Ureter (tissue), 1 donor: Measurements from ENCODE around the gene COMMD7. TPM values are rescaled to one million over a fixed set of nuclear protein-coding genes. Genes with fewer than 3 reads are reported as not detected.
"Not testable (repeated sequence)": the region's sequence is repeated elsewhere in the genome, so short reads cannot be mapped to it uniquely, and the experiment has no call there.

Experiments
- DNase-seq: peaks from one replicate; pipeline ENCODE4 v3.0.0-alpha.2; 2020; ENCODE audit warnings: low spot score
- total RNA-seq: library from RNA; stranded (reverse); gene quantifications from one replicate; pipeline ENCODE4 v1.2.4, GENCODE V29; 2023
- donor health status: DM: yes; HTN: yes; CAD: no.

Gene COMMD7
- total RNA-seq, 1 donor from 2014 or later, result 57.2 TPM

DNA sequence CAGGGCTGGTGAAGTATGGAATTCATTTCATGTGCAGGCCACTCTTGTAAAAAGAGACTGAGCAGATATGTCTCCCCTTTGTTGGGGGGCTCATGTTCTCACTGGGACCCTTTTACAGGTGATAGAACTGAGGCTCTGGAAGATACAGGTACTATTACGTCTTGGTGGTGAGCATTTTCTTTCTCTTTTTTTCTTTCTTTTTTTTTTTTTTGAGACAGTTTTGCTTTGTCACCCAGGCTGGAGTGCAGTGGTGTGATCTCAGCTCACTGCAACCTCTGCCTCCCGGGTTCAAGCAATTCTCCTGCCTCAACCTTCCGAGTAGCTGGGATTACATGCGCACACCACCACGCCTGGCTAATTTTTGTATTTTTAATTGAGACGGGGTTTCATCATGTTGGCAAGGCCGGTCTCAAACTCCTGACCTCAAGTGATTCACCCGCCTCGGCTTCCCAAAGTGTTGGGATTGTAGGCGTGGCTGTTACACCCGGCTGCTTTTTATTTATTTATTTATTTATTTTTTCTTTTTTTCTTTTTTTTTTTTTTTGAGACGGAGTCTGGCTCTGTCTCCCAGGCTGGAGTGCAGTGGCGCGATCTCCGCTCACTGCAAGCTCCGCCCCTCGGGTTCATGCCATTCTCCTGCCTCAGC lies 22.1 kb upstream of the COMMD7 start:
- not testable (repeated sequence) for DNase-seq

DNA sequence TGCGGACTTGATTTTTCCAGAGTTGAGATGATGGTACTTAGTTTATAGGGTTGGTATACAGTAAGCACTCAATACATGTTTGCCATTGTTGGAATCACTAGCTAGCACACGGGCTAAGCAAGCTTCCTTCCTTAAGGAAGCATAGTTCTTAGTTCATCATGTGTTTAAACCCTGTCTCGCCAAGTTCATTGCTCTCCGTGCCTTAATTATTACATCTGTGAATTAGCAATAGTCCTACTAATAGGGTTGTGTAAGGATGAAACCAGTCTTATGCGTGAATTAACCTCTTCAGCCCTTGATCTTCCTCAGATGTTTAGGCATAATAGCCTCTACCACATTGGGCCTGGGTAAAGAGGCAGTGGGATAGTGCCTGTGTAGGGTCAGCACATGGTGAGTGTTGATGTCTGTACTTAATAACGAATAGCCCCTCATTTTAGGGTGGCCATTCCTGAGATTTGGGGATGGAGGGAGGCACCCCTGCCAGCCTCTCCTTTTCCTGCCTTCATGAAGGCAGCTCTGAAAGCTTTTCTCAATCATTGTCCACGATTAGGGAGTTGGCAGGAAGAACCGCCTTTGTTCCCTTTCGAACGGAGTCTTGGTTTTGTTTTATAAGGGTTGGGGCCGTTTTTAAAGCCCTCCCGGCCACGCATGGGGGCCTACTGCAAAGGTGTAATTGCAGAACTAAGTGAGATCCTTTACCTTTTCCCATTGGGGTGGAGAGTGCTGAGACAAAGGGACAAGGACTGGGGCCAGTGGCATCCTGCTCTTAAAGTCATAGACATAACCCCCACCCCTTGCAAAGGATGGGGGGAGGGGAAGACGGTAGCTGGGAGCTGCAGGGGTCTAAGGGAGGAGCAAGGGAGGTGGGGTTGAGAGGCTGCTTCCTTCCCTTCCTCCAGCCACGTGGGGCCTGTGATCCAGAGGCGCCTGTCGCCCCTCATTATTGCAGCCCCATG lies 21.0 kb upstream of the COMMD7 start:
- no peak for DNase-seq

DNA sequence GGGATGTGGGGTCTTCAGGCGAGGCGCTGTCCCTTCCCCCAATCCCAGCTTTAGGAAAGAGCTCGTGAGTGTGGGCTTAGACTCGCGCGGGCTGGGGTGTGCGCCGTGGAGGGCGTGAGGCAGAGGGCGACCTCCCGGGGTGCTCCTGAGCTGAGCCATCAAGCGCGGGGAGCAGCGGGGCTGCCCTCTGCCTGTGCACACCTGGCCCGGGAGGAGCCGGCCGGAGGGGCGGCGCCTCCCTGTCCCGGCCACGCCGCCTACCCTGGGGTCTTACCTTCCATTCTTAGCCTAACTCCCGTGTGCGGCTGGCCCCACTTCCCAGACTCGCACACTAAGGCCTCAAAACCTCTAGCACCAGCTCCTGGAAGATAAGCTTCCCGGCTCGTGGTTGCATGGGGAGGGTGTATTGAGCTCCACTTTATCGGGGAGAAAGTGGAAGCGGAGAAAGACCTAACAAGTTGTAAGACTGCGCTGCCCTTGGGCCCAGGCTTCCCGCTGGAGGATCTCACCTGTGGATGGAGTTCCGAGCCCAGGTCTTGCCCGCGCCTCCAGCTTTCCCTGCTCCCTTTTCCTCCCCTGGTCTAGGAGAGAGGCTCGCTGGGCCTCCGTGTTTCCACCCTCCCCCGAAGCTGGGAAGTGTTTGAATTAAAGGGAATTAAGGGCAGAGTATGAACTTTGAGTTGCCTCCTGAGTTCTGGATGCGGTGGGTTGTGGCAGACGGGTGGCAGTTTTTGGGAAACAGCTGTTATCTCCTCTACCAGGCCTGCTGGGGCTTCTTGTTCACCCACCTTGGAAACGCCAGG lies 20.1 kb upstream of the COMMD7 start:
- no peak for DNase-seq

DNA sequence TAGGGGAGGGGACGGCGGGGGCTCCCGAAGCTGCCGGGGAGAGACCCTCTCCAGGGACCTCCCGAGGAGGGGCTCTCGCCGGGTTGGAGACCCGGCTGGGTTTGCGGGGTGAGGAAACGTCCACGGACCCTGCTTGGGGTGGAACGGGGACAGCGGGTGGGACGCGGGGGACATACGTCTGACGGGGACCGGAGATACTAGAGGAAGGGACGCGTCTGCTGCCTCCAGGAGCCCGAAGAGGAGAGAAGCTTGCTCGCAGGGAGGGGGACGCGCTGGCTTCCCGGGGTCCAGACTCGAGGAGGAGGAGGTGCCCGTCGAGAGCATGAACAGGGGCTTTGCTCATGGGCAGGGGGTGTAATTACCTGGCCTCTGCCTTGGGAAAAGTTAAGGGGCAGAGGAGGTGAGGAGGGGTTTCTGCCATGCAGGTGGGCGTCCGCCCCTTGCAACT lies 19.5 kb upstream of the COMMD7 start:
- DNase-seq, result no peak

DNA sequence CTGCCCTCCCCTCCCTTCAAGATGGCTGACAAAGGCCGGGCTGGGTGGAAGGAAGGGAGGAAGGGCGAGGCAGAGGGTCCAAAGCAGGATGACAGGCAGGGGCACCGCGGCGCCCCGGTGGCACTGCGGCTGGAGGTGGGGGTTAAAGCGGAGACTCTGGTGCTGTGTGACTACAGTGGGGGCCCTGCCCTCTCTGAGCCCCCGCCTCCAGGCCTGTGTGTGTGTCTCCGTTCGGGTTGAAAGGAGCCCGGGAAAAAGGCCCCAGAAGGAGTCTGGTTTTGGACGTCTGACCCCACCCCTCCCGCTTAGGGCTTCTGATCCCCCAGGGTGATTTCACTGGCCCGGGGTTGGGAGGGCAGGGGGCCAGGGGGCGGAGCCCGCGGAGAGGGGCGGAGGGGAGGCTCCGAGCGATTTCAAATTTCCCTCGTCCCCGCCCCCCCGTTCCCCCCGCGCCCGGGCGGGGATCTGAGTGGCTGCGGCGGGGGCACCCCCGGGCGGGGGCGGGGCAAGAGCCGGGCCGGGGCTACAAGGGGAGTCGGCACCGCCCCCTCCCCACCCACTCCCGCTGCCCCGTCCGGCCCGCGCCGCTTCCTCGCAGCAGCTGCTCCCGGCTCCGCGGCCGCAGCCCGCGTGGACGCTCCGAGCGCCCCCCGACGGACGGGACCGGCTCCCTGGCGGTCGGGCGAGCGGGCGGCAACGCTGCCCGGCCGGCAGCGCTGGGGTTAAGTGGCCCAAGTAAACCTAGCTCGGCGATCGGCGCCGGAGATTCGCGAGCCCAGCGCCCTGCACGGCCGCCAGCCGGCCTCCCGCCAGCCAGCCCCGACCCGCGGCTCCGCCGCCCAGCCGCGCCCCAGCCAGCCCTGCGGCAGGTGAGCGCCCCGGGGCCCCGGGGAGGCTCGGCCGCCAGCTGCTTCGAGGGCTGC lies 18.8 kb upstream of the COMMD7 start, which contains the start of gene DNMT3B:
TSS of gene DNMT3B (plus strand) at position 555 of the 923 bp plus-strand sequence. CDS start 17,939 bp downstream, outside the sequence.
- peak; percentile 64 for DNase-seq

DNA sequence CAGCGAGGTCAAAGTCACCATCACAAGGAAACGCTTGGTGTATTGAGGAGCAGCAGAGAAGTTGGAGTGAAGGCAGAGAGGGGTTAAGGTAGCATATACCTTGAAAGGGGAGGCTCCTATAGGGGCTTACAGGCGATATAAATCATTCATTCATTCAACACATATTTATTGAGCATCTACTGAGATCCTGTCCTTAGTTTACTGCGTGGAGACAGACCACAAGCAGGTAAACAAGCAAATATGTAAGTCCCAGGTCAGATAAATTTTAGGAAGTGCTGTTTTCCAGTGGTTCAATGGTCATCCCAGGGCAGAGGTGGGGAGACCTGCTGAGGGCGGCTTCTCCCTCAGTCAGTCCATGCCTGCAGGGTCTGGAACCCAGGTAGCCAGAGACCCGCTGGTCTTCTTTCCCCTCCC lies 18.2 kb upstream of the COMMD7 start:
- DNase-seq, result no peak

DNA sequence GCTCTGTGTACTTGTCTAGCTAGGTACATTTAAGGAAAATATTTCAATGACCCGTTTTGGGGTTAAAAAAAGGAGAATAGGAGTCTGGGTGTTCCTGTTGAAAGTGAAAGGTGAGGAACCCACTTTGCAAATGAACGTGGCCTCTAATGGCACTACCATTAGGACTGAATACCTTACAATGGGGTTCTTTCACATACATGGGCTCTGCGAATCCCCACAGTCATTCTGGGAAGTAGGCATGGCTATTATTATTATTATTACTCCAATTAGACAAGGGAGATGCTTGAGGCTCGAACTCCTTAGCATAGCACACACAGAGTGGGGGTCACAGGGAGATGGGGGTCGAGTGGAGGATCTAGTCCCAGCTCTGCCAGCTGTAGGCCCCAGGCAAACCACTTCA lies 12.9 kb upstream of the COMMD7 start:
- DNase-seq, result no peak

DNA sequence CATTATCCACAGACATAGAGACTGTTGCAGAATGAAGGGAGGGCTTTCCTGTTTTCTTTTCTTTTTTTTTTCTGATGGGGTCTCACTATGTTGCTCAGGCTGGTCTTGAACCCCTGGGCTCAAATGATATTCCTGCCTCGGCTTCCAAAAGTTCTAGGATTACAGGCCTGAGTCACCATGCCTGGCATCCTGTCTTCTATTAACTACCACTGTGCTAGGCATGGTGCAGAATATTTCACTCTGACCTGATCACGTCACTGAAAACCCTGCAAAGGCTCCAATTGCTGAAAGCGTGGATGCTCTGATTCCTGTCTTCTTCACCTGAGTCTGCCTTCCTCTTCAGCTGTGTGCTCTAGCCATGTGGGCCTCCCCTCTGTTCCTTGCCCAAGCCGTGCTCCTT lies 10.5 kb upstream of the COMMD7 start:
- no peak for DNase-seq

DNA sequence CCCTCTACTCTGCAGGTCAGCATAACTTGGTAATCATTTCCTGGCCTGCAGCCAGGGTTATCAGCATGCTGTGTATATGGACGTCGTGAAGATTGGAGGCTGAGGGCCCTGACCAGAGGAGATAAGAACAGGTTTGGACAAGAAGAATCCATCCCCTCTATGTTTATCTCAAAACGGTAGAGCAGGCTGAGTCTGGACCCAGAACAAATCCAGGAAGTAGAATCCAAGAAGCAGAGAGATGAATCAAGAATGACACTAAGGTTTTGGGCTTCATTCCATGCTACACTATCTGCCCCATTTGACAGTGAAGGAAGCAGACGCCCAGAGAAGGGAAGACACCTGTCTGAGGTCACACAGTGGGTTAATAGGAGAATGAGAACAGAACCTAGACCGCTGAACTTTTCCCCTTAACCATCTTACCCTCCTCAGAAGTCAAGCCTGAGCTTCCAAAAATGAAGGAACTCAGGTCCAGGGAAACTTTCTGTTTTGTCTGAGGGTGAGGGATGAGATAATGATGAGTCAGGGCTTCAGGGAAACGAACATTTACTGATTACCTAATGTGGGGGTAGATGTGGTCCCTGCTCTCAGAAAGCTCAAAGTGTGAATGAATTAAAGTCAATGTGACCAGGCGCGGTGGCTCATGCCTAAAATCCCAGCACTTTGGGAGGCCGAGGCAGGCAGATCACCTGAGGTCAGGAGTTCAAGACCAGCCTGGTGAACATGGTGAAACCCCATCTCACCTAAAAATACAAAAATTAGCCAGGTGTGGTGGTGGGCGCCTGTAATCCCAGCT lies 9.4 kb upstream of the COMMD7 start:
- DNase-seq, result no peak

DNA sequence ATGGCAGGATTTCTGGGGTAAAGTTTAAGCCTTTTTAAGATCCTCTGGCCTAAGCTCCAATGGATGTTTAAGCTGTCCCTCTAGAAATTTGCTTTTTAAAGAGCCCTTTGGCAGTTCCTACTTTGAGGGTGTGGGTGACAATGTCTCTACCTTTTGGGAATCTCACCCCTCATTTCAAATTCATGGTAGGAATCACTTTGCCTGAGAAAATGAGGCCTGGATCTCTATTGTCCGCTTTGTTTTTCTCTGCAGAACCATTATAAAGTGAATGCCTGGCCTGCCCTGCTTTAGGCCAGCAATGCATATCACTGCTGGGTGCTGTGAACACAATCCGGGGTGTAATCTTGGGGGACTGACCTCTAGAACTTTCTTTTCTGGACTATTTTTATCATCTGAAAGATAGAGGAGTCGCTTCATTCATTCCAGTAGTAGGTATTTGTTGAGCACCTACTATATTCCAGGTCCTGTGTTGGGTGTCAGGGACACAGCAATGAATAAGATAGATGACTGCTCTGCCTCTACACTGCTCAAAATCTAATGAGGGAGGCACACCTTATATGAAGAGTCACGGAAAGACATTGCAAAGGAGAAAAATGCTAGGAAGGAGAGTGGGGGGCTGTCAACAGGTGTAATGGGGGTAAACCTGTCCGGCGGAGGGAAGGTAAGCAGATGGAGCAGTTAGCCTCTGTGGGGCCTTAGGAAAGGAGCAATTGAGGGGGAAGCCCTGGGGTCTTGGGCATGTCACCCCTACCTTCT lies 8.6 kb upstream of the COMMD7 start:
- DNase-seq, result no peak

DNA sequence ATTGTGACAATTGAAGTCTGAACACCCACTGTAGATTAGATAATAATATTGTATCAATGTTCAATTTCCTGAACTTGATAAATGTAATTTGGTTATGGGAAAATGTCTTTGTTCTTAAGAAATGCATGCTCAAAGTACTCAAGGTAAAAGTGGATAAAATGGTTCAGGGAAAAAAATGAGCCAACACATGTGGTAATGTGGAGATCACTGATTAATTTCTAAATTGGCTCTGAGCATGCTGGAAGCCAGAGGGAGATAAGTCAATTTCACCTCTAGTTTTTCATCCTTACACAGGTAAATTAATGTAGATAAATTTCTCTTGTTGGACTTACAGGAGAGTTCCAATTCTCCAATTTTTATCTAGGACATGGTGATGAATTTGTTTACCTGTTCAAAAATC lies 8.0 kb upstream of the COMMD7 start:
- no peak for DNase-seq

DNA sequence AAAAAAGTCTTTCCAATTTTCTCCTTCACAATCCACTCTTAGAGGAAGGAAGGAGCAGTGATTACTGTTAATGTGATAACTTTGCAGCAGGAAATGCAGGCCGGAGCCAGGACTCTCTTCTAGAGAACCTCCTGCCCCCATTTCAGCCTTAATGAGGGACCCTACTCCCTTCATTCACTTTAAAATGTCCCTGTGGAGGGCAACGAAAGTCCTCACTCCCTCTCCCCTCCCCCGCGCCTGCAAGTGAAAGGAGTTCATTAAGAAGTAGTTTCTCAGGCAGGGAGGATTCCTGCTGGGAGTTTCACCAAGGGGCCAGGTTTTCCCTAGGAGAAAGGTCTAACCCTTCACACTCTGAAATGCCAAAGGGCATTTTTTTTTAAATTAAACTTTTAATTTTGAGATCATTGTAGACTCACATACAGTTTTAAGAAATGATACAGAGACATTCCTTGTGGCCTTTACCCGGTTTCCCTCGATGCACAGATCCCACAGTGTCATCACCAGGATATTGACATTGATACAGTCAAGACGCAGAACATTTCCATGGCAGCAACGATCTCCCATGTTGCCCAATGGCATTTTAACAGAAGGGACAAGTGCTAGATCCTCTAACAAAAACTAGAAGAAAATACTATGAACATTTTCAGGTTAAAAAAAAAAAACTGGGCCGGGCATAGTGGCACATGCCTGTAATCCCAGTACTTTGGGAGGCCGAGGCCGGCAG lies 6.8 kb upstream of the COMMD7 start:
- no peak for DNase-seq

DNA sequence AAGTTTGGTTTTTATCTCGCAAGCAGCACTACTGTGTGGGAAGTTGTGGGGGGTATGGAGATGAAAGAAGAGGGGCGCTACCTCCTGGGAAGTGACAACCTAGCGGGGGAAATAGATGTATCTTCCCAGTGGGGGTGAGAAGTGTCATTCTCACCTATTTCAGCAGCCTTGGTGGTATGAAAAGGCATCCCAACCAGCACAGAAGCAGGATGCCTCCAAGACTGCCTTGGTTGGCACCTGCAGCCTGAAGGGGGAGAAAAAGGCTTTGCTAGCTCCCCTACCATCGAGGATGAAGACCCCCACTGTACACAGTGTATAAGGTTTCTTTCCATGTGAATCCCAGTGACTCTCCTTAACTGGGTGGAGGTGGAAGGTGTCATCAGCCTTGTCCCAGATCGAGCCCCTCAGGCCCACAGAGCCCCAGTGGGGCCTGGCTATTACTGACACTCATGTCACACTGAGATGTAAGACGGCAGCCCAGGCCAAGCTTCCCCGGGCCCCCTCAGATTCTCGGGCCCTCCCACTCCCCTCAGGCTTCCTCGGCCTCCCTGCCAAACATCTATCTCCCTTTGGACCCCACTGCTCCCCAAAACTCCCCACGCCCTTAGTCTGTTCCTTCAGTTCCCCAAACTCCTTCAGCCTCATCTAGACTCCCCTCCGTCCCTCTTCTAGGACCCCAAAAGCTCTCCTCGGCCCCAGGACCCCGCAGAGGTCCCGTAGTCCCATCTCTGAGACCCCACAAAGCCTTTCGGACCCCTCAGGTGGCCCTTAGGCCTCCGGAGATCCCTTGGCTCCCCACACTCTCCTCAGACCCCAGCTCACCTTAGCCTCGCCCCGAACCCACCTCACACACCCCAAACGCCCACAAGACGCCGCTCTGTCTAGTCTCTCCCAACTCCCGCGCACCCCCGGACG lies 688 bp downstream of the COMMD7 start:
- DNase-seq, result no peak

DNA sequence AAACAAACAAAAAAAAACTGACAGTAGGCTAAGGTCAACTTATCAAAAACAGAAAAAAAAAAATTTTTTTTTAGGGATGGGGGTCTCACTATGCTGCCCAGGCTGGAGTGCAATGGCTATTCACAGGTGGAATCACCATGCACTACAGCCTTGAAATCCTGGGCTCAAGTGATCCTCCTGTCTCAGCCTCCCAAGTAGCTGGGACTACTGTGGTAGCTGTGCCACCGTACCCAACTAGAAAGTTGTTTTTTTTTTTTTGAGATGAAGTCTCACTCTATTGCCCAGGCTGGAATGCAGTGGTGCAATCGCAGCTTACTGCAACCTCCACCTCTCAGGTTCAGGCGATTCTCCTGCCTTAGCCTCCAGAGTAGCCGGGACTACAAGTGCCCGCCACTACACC lies 2.1 kb downstream of the COMMD7 start:
- no peak for DNase-seq

DNA sequence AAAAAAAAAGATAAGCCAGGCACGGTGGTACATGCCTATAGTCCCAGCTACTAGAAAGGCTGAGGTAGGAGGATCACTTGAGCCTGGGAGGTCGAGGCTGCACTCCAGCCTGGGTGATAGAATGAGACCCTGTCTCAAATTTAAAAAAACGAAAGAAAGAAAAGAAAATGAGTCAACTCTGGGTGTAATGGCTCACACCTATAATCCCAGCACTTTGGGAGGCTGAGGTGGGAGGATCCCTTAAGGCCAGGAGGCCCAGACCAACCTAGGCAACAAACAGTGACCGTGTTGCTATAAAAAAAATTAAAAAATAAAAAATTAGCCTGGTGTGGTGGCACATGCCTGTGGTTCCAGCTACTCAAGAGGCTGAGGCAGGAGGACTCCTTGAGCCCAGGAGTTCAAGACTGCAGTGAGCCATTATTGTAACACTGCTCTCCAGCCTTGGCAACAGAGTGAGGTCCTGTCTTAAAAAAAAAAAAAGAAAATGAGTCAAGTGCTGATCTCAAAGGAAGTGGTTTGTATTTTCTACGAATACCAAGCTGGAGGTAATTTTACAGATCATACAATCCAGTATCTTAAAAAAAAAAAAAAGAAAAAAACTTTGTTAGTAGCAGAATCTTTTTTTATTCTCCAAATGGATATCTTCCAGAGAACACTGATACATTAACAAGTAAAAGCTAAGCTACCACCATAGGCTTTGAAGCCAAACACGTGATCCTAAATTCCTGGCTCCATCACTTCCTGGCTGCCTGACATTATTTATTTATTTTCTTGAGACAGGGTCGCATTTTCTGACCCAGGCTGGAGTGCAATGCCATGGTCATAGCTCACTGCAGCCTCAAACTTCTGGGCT lies 5.7 kb downstream of the COMMD7 start:
- DNase-seq, result no peak

DNA sequence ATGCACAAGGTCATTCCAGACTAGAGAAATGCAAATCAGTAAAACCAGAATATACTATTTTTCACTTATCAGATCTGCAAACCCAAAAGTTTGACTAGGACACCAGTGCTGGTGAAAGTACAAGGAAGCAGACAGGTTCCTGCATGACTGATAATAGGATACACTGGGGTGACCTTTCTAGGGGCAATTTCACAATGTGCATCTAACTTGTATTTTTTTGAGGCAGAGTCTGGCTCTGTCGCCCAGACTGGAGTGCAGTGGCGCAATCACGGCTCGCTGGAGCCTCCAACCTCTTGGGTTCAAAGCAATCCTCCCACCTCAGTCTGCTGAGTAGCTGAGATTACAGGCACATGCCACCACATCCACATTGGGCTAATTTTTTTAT lies 11.4 kb downstream of the COMMD7 start:
- DNase-seq, result peak; percentile 60

DNA sequence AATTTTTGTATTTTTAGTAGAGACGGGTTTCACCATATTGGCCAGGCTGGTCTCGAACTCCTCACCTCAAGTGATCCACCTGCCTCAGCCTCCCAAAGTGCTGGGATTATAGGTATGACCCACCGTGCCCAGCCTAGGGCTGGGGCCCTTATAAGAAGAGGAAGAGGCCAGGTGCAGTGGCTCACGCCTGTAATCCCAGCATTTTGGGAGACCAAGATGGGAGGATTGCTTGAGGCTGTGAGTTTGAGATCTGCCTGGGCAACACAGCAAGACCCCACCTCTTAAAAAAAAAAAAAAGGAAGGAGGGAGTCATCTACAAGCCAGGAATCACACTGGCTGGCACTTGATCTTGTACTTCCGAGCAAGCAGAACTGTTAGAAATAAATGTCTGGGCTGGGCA lies 13.9 kb downstream of the COMMD7 start:
- not testable (repeated sequence) for DNase-seq
